Nephron (organoid): Measurements from ENCODE around the gene TPD52L2.
A peak's percentile ranks its signal among the peaks of the same experiment; 100 is the strongest.

Experiments
- H3K27ac Mint-ChIP-seq, 3 experiments: 2 replicates each; pipeline ENCODE4 v1.8.0; 2020; ENCODE audit warnings: mixed read lengths in 3 of 3, mild to moderate bottlenecking in 2 of 3, moderate library complexity in 1 of 3
- H3K27me3 Mint-ChIP-seq: 2 replicates; pipeline ENCODE4 v1.8.0; 2021; ENCODE audit warnings: low read depth, mild to moderate bottlenecking, moderate library complexity, mixed read lengths
- H3K36me3 Mint-ChIP-seq: 2 replicates; pipeline ENCODE4 v1.8.0; 2020; ENCODE audit warnings: low read depth, mixed read lengths
- H3K4me1 Mint-ChIP-seq: 2 replicates; pipeline ENCODE4 v1.8.0; 2020; ENCODE audit warnings: mixed read lengths
- H3K4me3 Mint-ChIP-seq, 3 experiments: 2 replicates each; pipeline ENCODE4 v1.8.0; 2020; ENCODE audit warnings: mild to moderate bottlenecking in 3 of 3, mixed read lengths in 3 of 3, moderate library complexity in 2 of 3
- H3K9me3 Mint-ChIP-seq: 2 replicates; pipeline ENCODE4 v1.8.0; 2020; ENCODE audit warnings: mixed read lengths
- CTCF ChIP-seq, 3 experiments: fragments of 200-600 bp; sonication (generic); IDR thresholded peaks; one replicate each; pipeline ENCODE4 v1.5.0; 2021; ENCODE audit warnings: antibody characterized with exemption in 3 of 3; ENCODE audit not compliant: unreplicated experiment in 3 of 3

Gene TPD52L2

DNA sequence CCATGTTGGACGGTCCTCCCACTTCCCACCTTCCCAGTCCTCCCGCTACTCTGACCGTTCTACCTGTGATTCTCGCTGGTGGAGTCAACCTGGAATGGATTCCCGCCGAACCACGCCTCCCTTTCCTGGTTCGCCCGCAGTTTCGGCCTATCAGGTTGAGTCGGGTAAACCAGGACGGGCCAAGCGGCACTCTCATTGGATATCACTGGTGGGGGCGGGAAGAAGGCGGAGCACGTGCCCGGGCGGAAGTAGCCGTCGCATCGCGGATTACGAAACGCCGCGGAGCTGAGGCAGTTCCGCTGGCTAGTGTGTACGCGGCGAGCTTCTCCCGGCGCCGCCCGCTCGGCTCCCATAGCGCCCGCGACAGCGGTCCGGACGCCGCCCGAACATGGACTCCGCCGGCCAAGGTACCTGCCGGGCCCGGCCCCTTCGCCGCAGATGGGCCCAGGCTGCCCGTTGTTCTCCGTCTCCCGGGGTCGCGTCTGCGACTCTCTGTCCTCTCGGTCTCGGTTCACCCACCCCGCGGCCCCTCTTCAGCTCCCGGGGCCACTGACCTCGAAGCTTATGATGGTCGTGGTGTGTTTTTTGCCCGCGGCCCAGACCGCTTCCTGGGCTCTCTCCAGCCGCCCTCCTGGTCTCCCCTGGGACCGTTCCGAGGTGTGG is at the start of gene TPD52L2:
Gene TPD52L2, plus strand, starts transcription at position 293 of the 663 bp plus-strand sequence. Its CDS starts 96 bp downstream, at position 389.
- Mint-ChIP-seq H3K36me3 (peaks cover 18% of the 10 kb centered on the region), H3K27ac (peak within 1 kb of the TSS; percentile 83 to 96 (median 87)), H3K27me3 (no peaks in the 10 kb centered on the region), H3K4me3 (peak within 1 kb of the TSS; percentile 88 to 94 (median 91)), H3K4me1 (peaks cover 23% of the 10 kb centered on the region), H3K9me3 (no peaks in the 10 kb centered on the region)
- TF ChIP-seq CTCF (IDR thresholded peaks at IDR 0.05; ENCODE audit: unreplicated experiment in 3 of 3): no peak

DNA sequence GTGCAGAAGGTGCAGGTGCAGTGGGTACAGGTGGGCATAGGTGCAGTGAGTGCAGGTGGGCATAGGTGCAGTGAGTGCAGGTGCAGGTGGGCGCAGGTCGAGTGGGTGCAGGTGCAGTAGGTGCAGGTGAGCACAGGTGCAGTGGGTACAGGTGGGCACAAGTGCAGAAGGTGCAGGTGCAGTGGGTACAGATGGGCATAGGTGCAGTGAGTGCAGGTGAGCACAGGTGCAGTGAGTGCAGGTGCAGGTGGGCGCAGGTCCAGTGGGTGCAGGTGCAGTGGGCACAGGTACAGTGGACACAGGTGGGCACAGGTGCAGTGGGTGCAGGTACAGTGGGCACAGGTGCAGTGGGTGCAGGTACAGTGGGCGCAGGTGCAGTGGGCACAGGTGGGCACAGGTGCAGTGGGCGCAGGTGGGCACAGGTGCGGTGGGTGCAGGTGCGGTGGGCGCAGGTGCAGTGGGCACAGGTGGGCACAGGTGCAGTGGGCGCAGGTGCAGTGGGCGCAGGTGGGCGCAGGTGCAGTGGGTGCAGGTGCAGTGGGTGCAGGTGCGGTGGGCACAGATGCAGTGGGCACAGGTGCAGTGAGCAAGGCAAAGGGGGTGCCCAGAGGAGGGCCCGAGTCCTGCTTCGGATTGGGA is 49.3 kb upstream of the TPD52L2 start:
- no peak overlapping the region for H3K27ac Mint-ChIP-seq
- H3K9me3 Mint-ChIP-seq: no peaks in the 10 kb centered on the region
- H3K27me3 Mint-ChIP-seq: peaks cover 3% of the 10 kb centered on the region
- no peak for TF ChIP-seq CTCF (IDR thresholded peaks at IDR 0.05; ENCODE audit: unreplicated experiment in 3 of 3)
- peaks cover 9% of the 10 kb centered on the region for H3K36me3 Mint-ChIP-seq
- no peak overlapping the region for H3K4me3 Mint-ChIP-seq
- peaks cover 12% of the 10 kb centered on the region for H3K4me1 Mint-ChIP-seq

GRCh38 chr20:63819224-63819921 is 45.7 kb upstream of the TPD52L2 start:
- Mint-ChIP-seq H3K36me3 (peaks cover 25% of the 10 kb centered on the region), H3K4me3 (no peak overlapping the region), H3K27ac (peak overlapping the region; percentile 65 to 77 (median 76)), H3K4me1 (peaks cover 25% of the 10 kb centered on the region), H3K9me3 (no peaks in the 10 kb centered on the region), H3K27me3 (peaks cover 8% of the 10 kb centered on the region)
- peak in 2 of 3 experiments; percentile 25 for TF ChIP-seq CTCF (IDR thresholded peaks at IDR 0.05; ENCODE audit: unreplicated experiment in 3 of 3)

GRCh38 chr20:63821811-63822210 is 43.3 kb upstream of the TPD52L2 start:
- Mint-ChIP-seq H3K36me3 (peaks cover 24% of the 10 kb centered on the region), H3K9me3 (no peaks in the 10 kb centered on the region), H3K27me3 (peaks cover 8% of the 10 kb centered on the region), H3K4me1 (peaks cover 29% of the 10 kb centered on the region), H3K27ac (no peak overlapping the region), H3K4me3 (no peak overlapping the region)
- no peak for TF ChIP-seq CTCF (IDR thresholded peaks at IDR 0.05; ENCODE audit: unreplicated experiment in 3 of 3)

- no peak for TF ChIP-seq CTCF (IDR thresholded peaks at IDR 0.05; ENCODE audit: unreplicated experiment in 3 of 3)
- Mint-ChIP-seq H3K4me3 (no peak overlapping the region), H3K27me3 (peaks cover 8% of the 10 kb centered on the region), H3K4me1 (peaks cover 29% of the 10 kb centered on the region), H3K36me3 (peaks cover 24% of the 10 kb centered on the region), H3K9me3 (no peaks in the 10 kb centered on the region), H3K27ac (peak overlapping the region in 1 of 3 experiments; percentile 47)
Measured at GRCh38 chr20:63822276-63822696, 42.8 kb upstream of the TPD52L2 start.
